Measurements from ENCODE around the gene GET4. TPM values are rescaled to one million over a fixed set of nuclear protein-coding genes. Genes with fewer than 3 reads are reported as not detected.

Gene GET4
- total RNA-seq, 4 donors from 2014 or later, result 29.7 to 93.3 (median 56.8) TPM

DNA sequence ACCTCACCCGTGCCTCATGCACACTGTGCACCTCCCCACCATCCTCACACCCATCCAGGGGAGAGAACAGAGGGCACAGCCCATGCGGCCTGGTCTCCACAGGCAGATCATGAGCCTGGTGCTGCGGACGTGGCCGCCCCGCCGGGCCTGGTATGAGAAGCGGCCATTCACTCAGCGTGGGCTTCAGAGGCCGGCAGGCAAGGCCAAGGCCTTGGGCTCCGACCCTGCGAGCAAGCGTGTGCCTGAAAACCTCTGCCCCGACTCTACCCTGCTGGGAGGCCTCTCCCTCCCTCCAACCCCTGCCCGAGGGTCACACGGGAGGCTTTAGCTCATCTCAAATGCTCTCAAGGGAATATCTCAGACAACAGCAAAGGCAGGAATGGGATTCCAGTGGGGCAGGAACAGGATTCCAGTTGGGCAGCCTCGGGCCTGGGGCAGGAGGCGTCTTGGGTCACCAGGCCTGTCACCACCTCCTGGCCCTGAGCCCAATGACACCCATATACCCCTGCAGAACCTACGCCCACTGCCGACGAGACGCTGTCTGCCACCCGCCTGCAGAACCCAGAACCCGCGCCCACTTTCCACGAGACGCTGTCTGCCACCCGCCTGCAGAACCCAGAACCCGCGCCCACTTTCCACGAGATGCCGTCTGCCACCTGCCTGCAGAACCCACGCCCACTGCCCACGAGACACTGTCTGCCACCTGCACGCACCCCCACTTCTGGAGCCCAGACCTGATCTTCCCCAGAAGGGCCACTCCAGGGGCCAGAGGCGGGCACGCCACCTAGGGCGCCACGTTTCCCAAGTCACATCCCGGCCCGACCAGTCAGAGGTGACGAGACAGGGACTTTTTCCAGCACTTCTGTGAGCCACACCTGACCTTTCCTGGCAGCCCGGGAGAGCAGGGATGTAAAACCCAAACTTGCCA, 39.2 kb downstream of the GET4 start:
- peaks cover 0 to 62% (median 6%) of the 10 kb centered on the region in 4 donors for H3K4me1 ChIP-seq
- H3K9me3 ChIP-seq, result no peaks in the 10 kb centered on the region
- no peak for DNase-seq
- peak overlapping the region in 2 of 4 donors; percentile 71 to 91 for H3K27ac ChIP-seq
- H3K4me3 ChIP-seq, result no peak overlapping the region
- no peaks in the 10 kb centered on the region for H3K36me3 ChIP-seq
- TF ChIP-seq, protein P1, sequence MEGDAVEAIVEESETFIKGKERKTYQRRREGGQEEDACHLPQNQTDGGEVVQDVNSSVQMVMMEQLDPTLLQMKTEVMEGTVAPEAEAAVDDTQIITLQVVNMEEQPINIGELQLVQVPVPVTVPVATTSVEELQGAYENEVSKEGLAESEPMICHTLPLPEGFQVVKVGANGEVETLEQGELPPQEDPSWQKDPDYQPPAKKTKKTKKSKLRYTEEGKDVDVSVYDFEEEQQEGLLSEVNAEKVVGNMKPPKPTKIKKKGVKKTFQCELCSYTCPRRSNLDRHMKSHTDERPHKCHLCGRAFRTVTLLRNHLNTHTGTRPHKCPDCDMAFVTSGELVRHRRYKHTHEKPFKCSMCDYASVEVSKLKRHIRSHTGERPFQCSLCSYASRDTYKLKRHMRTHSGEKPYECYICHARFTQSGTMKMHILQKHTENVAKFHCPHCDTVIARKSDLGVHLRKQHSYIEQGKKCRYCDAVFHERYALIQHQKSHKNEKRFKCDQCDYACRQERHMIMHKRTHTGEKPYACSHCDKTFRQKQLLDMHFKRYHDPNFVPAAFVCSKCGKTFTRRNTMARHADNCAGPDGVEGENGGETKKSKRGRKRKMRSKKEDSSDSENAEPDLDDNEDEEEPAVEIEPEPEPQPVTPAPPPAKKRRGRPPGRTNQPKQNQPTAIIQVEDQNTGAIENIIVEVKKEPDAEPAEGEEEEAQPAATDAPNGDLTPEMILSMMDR (IDR thresholded peaks at IDR 0.05), result no peak
- no peak for TF ChIP-seq POLR2A (IDR thresholded peaks at IDR 0.05)
- H3K27me3 ChIP-seq, result no peaks in the 10 kb centered on the region

DNA sequence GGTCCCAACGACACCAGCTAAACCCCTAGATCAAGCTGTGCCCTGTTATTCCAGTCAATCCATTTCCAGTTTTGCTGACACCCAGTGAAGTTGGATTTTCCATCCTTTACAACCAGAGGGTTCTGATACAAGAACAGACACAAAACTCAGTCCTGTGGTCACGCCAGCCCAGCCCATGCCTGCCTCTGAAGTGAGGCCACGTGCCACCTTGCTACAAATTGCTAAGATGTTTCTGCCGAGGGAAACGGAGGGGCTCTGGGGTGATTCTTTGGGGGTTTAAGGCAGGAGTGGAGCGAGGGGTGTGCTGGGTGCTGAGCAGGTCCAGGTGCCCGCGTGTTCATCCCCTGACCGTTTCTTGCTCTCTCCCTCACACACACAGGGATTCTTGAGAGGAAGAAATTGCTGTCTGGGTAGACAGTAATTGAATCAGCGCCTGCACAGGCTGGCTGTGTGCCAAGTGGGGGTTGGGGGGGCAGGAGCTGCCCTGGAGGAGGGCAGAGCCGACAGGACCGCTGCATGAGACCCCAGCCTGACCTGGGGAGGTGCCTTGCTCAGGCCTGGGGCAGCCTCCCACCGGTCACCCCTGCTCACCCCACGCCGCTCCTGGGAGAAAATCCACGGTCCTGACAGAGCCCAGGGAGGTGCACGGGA, 40.1 kb downstream of the GET4 start:
- Histone ChIP-seq H3K9me3 (no peaks in the 10 kb centered on the region), H3K36me3 (no peaks in the 10 kb centered on the region), H3K27ac (peak overlapping the region in 1 of 4 donors; percentile 64), H3K4me3 (no peak overlapping the region), H3K4me1 (peaks cover 1 to 68% (median 7%) of the 10 kb centered on the region in 4 donors), H3K27me3 (no peaks in the 10 kb centered on the region)
- TF ChIP-seq POLR2A (IDR thresholded peaks at IDR 0.05), result no peak
- TF ChIP-seq, protein P1 (IDR thresholded peaks at IDR 0.05), result no peak
- DNase-seq, result peak in 2 of 3 donors; percentile 54 to 73

DNA sequence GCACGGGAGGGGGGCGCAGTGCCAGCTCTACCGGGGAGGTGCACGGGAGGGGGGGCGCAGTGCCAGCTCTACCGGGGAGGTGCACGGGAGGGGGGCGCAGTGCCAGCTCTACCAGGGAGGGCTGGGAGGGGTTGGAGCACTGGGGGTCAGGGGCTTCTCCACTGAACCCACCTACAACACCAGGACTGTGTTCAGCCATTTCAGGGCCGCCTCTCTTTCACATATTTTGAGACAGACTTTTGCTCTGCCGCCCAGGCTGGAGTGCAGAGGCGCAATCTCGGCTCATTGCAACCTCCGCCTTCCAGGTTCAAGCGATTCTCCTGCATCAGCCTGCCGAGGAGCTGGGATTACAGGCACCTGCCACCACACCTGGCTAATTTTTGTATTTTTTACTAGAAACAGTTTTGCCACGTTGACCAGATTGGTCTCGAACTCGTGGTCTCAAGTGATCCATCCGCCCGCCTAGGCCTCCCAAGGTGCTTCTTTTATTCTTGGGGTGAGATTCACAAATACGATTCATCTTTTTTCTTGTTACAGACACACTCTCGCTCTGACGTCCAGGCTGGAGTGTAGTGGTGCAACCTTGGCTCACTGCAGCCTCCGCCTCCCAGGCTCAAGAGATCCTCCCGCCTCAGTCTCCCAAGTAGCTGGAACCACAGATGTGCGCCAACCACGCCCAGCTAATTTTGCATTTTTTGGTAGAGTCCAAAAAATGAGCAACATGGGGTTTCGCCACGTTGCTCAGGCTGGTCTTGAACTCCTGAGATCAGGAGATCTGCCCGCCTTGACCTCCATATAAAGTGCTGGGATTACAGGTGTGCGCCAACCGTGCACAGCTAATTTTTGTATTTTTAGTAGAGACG, 41.1 kb downstream of the GET4 start:
- H3K9me3 ChIP-seq, result no peaks in the 10 kb centered on the region
- H3K27me3 ChIP-seq, result no peaks in the 10 kb centered on the region
- H3K27ac ChIP-seq, result peak overlapping the region in 1 of 4 donors; percentile 39
- peaks cover 12 to 73% (median 18%) of the 10 kb centered on the region in 4 donors for H3K4me1 ChIP-seq
- TF ChIP-seq, protein P1 (IDR thresholded peaks at IDR 0.05), result no peak
- no peak for TF ChIP-seq POLR2A (IDR thresholded peaks at IDR 0.05)
- H3K4me3 ChIP-seq, result no peak overlapping the region
- H3K36me3 ChIP-seq, result no peaks in the 10 kb centered on the region
- peak in 1 of 3 donors; percentile 40 for DNase-seq

DNA sequence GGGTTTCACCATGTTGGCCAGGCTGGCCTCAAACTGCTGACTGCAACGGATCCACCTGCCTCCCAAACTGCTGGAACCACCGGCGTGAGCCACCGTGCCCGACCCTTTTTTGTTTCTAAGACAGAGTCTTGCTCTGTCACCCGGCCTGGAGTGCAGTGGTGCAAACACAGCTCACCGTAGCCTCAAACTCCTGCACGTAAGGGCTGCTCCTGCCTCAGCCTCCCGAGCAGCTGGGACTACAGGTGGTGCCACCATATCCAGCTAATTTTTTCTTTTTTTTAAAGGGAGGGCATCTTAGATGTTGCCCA, 41.7 kb downstream of the GET4 start:
- Histone ChIP-seq H3K27me3 (no peaks in the 10 kb centered on the region), H3K27ac (no peak overlapping the region), H3K4me3 (no peak overlapping the region), H3K9me3 (no peaks in the 10 kb centered on the region), H3K36me3 (no peaks in the 10 kb centered on the region), H3K4me1 (peaks cover 17 to 75% (median 22%) of the 10 kb centered on the region in 4 donors)
- TF ChIP-seq POLR2A (IDR thresholded peaks at IDR 0.05), result no peak
- TF ChIP-seq, protein P1 (IDR thresholded peaks at IDR 0.05), result no peak
- DNase-seq, result no peak

DNA sequence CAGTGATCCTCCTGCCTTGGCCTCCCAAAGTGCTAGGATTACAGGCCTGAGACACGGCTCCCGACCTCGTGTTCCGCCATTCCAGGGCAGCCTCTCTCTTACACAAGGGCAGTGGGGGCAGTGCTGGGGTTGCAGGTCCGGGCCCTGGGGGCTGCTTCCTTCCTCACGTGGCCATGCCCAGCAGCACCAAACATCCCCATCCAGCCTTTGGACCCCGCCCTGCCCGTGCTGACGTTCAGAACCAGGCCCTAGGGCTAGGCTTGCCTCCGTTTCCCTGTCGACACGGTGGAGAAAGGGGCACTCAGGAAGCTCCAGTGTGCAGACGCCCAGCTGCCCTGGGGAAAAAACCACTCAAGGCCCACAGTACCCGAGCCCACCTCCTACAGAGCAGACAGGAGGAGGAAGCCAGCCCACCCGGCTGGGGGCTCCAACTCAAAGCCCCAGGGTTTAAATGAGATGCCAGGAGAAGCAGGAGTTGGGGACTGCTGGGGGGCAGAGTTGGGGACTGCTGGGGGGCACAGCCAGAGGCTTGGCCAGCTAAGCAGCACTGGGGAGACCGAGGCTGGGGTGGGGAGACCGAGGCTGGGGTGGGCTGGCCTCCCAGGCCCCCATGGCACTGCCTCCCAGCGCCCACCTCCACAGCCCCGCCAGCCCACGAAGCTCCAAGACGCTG, 42.2 kb downstream of the GET4 start:
- Histone ChIP-seq H3K4me3 (no peak overlapping the region), H3K36me3 (no peaks in the 10 kb centered on the region), H3K27me3 (no peaks in the 10 kb centered on the region), H3K9me3 (no peaks in the 10 kb centered on the region), H3K27ac (no peak overlapping the region), H3K4me1 (peaks cover 19 to 76% (median 26%) of the 10 kb centered on the region in 4 donors)
- peak in 2 of 3 donors; percentile 33 to 41 for DNase-seq
- no peak for TF ChIP-seq POLR2A (IDR thresholded peaks at IDR 0.05)
- TF ChIP-seq, protein P1 (IDR thresholded peaks at IDR 0.05), result no peak
